ENCODE data around the gene VPS16.

Gene VPS16

DNA sequence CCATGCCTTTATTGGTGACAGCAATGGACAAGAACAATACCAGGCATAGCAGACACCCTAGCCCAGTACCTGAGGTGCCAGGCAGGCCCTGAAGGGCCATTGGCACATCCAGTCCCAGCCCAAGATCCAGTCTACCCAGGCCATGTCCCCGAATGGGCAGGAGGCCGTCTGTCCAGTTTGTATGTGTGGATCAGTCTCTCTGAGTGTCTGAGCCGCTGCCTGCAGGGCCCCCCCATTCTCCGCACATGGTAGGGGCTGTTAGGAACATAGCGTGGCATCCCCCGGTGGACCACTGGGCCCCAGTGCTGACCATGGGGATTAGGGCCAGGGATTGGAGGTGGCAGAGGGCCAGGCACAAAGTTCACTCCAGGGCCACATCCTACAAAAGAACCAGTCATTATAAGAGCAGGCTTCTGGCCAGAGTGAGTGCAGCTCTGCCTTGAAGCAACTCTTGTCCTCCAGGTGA, 5.2 kb upstream of the VPS16 start:
- TF ChIP-seq ZC3H10 (CRISPR knock-in tag; IDR thresholded peaks at IDR 0.05) (no peak), OSR1 (CRISPR knock-in tag; IDR thresholded peaks at IDR 0.05) (no peak), SNAI2 (CRISPR knock-in tag; IDR thresholded peaks at IDR 0.05) (no peak), CSDC2 (CRISPR knock-in tag; IDR thresholded peaks at IDR 0.05) (no peak), ARNTL (CRISPR knock-in tag; IDR thresholded peaks at IDR 0.05; ENCODE audit: borderline replicate concordance, low read depth) (no peak), RARB (CRISPR knock-in tag; IDR thresholded peaks at IDR 0.05) (no peak), GLIS3 (CRISPR knock-in tag; IDR thresholded peaks at IDR 0.05) (no peak), ESRRG (CRISPR knock-in tag; IDR thresholded peaks at IDR 0.05) (no peak), ZFP3 (CRISPR knock-in tag; IDR thresholded peaks at IDR 0.05) (no peak), ZNF70 (CRISPR knock-in tag; IDR thresholded peaks at IDR 0.05) (no peak), ZNF8 (CRISPR knock-in tag; IDR thresholded peaks at IDR 0.05) (no peak)
- TF ChIP-seq, protein P1, sequence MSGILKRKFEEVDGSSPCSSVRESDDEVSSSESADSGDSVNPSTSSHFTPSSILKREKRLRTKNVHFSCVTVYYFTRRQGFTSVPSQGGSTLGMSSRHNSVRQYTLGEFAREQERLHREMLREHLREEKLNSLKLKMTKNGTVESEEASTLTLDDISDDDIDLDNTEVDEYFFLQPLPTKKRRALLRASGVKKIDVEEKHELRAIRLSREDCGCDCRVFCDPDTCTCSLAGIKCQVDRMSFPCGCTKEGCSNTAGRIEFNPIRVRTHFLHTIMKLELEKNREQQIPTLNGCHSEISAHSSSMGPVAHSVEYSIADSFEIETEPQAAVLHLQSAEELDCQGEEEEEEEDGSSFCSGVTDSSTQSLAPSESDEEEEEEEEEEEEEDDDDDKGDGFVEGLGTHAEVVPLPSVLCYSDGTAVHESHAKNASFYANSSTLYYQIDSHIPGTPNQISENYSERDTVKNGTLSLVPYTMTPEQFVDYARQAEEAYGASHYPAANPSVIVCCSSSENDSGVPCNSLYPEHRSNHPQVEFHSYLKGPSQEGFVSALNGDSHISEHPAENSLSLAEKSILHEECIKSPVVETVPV (CRISPR knock-in tag; IDR thresholded peaks at IDR 0.05), result no peak
- TF ChIP-seq, protein P2, sequence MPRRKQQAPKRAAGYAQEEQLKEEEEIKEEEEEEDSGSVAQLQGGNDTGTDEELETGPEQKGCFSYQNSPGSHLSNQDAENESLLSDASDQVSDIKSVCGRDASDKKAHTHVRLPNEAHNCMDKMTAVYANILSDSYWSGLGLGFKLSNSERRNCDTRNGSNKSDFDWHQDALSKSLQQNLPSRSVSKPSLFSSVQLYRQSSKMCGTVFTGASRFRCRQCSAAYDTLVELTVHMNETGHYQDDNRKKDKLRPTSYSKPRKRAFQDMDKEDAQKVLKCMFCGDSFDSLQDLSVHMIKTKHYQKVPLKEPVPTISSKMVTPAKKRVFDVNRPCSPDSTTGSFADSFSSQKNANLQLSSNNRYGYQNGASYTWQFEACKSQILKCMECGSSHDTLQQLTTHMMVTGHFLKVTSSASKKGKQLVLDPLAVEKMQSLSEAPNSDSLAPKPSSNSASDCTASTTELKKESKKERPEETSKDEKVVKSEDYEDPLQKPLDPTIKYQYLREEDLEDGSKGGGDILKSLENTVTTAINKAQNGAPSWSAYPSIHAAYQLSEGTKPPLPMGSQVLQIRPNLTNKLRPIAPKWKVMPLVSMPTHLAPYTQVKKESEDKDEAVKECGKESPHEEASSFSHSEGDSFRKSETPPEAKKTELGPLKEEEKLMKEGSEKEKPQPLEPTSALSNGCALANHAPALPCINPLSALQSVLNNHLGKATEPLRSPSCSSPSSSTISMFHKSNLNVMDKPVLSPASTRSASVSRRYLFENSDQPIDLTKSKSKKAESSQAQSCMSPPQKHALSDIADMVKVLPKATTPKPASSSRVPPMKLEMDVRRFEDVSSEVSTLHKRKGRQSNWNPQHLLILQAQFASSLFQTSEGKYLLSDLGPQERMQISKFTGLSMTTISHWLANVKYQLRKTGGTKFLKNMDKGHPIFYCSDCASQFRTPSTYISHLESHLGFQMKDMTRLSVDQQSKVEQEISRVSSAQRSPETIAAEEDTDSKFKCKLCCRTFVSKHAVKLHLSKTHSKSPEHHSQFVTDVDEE (CRISPR knock-in tag; IDR thresholded peaks at IDR 0.05), result no peak
- TF ChIP-seq, protein P3, sequence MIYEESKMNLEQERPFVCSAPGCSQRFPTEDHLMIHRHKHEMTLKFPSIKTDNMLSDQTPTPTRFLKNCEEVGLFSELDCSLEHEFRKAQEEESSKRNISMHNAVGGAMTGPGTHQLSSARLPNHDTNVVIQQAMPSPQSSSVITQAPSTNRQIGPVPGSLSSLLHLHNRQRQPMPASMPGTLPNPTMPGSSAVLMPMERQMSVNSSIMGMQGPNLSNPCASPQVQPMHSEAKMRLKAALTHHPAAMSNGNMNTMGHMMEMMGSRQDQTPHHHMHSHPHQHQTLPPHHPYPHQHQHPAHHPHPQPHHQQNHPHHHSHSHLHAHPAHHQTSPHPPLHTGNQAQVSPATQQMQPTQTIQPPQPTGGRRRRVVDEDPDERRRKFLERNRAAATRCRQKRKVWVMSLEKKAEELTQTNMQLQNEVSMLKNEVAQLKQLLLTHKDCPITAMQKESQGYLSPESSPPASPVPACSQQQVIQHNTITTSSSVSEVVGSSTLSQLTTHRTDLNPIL (CRISPR knock-in tag; IDR thresholded peaks at IDR 0.05; ENCODE audit: low read depth), result no peak
- TF ChIP-seq, protein P4, sequence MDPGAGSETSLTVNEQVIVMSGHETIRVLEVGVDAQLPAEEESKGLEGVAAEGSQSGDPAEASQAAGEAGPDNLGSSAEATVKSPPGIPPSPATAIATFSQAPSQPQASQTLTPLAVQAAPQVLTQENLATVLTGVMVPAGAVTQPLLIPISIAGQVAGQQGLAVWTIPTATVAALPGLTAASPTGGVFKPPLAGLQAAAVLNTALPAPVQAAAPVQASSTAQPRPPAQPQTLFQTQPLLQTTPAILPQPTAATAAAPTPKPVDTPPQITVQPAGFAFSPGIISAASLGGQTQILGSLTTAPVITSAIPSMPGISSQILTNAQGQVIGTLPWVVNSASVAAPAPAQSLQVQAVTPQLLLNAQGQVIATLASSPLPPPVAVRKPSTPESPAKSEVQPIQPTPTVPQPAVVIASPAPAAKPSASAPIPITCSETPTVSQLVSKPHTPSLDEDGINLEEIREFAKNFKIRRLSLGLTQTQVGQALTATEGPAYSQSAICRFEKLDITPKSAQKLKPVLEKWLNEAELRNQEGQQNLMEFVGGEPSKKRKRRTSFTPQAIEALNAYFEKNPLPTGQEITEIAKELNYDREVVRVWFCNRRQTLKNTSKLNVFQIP (CRISPR knock-in tag; IDR thresholded peaks at IDR 0.05; ENCODE audit: borderline replicate concordance, low read depth), result no peak
- ATAC-seq, result no peak

DNA sequence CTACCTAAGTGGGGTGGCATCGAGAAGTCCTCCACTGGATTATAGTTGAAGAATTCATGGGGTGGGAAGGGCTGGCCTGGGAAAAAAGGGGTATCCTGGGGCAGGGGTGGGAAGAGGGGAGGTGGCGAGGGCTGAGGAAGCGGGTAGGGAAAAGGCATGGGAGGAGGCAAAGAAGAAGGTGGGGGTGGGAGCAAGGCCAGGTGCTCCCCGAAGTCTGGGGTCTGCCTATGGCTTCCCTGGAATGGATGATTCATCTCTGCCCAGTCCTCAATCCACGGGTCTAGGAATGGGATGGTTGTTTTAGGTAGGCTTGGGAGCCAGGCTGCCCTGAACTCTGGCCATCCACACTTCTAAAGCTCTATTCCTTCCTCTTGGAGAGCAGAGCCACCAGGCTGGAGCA, 4.5 kb upstream of the VPS16 start:
- TF ChIP-seq, protein P1 (CRISPR knock-in tag; IDR thresholded peaks at IDR 0.05), result no peak
- TF ChIP-seq ESRRG (CRISPR knock-in tag; IDR thresholded peaks at IDR 0.05) (no peak), RARB (CRISPR knock-in tag; IDR thresholded peaks at IDR 0.05) (no peak), ZNF565 (CRISPR knock-in tag; conservative IDR thresholded peaks at IDR 0.05; ENCODE audit: low read depth) (no peak), TCF4 (CRISPR knock-in tag; IDR thresholded peaks at IDR 0.05; ENCODE audit: borderline replicate concordance) (no peak), ARNTL (CRISPR knock-in tag; IDR thresholded peaks at IDR 0.05; ENCODE audit: borderline replicate concordance, low read depth) (no peak), ZC3H10 (CRISPR knock-in tag; IDR thresholded peaks at IDR 0.05) (no peak), SNAI2 (CRISPR knock-in tag; IDR thresholded peaks at IDR 0.05) (no peak), GLIS3 (CRISPR knock-in tag; IDR thresholded peaks at IDR 0.05) (no peak), OSR1 (CRISPR knock-in tag; IDR thresholded peaks at IDR 0.05) (no peak), BACH2 (CRISPR knock-in tag; IDR thresholded peaks at IDR 0.05; ENCODE audit: borderline replicate concordance) (no peak), ZNF8 (CRISPR knock-in tag; IDR thresholded peaks at IDR 0.05) (no peak), ISL1 (CRISPR knock-in tag; IDR thresholded peaks at IDR 0.05) (no peak)
- TF ChIP-seq, protein P3 (CRISPR knock-in tag; IDR thresholded peaks at IDR 0.05; ENCODE audit: low read depth), result no peak
- TF ChIP-seq, protein P5, sequence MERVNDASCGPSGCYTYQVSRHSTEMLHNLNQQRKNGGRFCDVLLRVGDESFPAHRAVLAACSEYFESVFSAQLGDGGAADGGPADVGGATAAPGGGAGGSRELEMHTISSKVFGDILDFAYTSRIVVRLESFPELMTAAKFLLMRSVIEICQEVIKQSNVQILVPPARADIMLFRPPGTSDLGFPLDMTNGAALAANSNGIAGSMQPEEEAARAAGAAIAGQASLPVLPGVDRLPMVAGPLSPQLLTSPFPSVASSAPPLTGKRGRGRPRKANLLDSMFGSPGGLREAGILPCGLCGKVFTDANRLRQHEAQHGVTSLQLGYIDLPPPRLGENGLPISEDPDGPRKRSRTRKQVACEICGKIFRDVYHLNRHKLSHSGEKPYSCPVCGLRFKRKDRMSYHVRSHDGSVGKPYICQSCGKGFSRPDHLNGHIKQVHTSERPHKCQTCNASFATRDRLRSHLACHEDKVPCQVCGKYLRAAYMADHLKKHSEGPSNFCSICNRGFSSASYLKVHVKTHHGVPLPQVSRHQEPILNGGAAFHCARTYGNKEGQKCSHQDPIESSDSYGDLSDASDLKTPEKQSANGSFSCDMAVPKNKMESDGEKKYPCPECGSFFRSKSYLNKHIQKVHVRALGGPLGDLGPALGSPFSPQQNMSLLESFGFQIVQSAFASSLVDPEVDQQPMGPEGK (CRISPR knock-in tag; IDR thresholded peaks at IDR 0.05; ENCODE audit: borderline replicate concordance), result no peak

More for the DNA sequence above, 4.5 kb upstream of the VPS16 start:
- no peak for ATAC-seq

All from SK-N-SH treated with all-trans-retinoic acid at 6 μM for 48 hours (cell line).